ENCODE results near the gene DGAT2.

DNA sequence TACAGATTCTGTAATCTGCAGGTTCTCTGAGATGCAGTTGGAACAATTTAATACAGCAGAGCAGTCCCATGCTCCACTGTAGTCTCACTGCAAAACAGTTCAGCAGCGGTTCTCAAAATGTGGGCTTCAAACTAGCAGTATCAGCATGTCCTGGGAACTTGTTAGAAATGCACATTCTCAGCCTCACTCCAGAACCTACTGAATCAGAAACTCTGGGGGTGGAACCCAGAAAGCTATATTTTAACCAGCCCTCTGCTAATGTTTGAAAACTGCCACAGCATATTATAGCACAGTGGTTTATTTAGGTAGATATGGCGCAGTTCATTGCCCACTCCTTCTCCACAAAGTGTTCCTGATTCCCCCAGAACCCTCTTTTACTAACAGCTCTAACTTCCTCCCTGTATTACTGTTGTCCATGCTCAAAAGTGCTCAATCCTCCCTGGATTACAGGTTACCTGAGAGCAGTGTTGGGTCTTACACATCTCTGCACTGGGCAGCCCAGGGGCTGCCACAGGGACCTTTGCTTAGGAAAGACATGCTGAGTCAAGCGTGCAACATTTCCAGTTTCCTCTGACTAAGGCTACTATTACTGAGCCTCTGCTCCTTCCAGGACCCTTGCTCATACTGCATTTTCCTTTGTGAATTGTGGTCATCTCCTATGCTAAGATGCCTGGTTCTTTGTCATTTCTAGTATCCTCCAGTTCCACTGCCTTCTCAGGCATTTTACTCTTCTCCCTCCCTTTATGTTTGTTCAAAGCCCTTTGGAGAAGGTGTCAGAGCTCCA is 7.7 kb upstream of the DGAT2 start:
- TF ChIP-seq EP300 (IDR thresholded peaks at IDR 0.05) (no peak), CTCF (IDR thresholded peaks at IDR 0.05) (no peak), POLR2A (IDR thresholded peaks at IDR 0.05) (no peak)
